PC-9 (cell line): ENCODE results near the gene RAB11B.

Source experiments
- CTCF ChIP-seq: fragments of 200-600 bp; sonication (generic); conservative IDR thresholded peaks from 2 replicates; pipeline ENCODE4 v1.6.1; 2017; ENCODE audit warnings: mixed run types, antibody characterized with exemption, mild to moderate bottlenecking, moderate library complexity
- EZH2 ChIP-seq: fragments of 200-600 bp; sonication (generic); IDR thresholded peaks from 2 replicates; pipeline ENCODE4 v1.8.0; 2017; ENCODE audit warnings: antibody characterized with exemption, low read depth

GRCh38 chr19:8398311-8398771 lies 8.2 kb downstream of the RAB11B start:
- TF ChIP-seq CTCF (no peak), EZH2 (no peak)
